ENCODE measurements around the gene TBC1D22A. TPM values are rescaled to one million over a fixed set of nuclear protein-coding genes. Genes with fewer than 3 reads are reported as not detected.

TBC1D22A gene
- total and polyA plus RNA-seq, 10 of the 15 experiments (the other 5 are each of a cell fraction or from before 2014, with no cell fraction given): 0.63 to 44.7 (median 27.4) TPM

GRCh38 chr22:47151064-47151463 lies 388.6 kb downstream of the TBC1D22A start:
- RAD21 ChIA-PET (ENCODE audit: unreplicated experiment): no interaction called here
- SMC1A ChIA-PET (ENCODE audit: uncharacterized antibody, unreplicated experiment): no interaction called here
- H3K27ac ChIP-seq (ENCODE audit: control insufficient read depth, insufficient read depth): no peak overlapping the region
- H3K4me1 ChIP-seq (ENCODE audit: control insufficient read depth, insufficient read depth, low read length): no peaks in the 10 kb centered on the region
- no peak for DNase-seq (ENCODE audit: low read depth, low spot score)
- H3K27me3 ChIP-seq (replicated peaks in 1 of 2; ENCODE audit: control insufficient read depth in 2 of 2, insufficient read depth in 2 of 2, low read length in 1 of 2): no peaks in the 10 kb centered on the region
- in situ Hi-C loops (cut with MboI): no loop called here
- TF ChIP-seq, protein P1, sequence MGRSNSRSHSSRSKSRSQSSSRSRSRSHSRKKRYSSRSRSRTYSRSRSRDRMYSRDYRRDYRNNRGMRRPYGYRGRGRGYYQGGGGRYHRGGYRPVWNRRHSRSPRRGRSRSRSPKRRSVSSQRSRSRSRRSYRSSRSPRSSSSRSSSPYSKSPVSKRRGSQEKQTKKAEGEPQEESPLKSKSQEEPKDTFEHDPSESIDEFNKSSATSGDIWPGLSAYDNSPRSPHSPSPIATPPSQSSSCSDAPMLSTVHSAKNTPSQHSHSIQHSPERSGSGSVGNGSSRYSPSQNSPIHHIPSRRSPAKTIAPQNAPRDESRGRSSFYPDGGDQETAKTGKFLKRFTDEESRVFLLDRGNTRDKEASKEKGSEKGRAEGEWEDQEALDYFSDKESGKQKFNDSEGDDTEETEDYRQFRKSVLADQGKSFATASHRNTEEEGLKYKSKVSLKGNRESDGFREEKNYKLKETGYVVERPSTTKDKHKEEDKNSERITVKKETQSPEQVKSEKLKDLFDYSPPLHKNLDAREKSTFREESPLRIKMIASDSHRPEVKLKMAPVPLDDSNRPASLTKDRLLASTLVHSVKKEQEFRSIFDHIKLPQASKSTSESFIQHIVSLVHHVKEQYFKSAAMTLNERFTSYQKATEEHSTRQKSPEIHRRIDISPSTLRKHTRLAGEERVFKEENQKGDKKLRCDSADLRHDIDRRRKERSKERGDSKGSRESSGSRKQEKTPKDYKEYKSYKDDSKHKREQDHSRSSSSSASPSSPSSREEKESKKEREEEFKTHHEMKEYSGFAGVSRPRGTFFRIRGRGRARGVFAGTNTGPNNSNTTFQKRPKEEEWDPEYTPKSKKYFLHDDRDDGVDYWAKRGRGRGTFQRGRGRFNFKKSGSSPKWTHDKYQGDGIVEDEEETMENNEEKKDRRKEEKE (IDR thresholded peaks at IDR 0.05): no peak
- TF ChIP-seq E4F1 (IDR thresholded peaks at IDR 0.05; ENCODE audit: borderline replicate concordance, partially characterized antibody) (no peak), ETV6 (conservative IDR thresholded peaks at IDR 0.05 in 1 of 2, IDR thresholded peaks at IDR 0.05 in 1 of 2; ENCODE audit: borderline replicate concordance in 1 of 2, low read depth in 1 of 2) (no peak), FOXK2 (IDR thresholded peaks at IDR 0.05) (no peak), ZZZ3 (IDR thresholded peaks at IDR 0.05; ENCODE audit: control insufficient read depth, insufficient read length, low read depth) (no peak), POLR2AphosphoS2 (IDR thresholded peaks at IDR 0.05; ENCODE audit: low read depth, low read length) (no peak), STAT3 (IDR thresholded peaks at IDR 0.05; ENCODE audit: low read depth, low read length) (no peak), KDM1A (IDR thresholded peaks at IDR 0.05; ENCODE audit: borderline replicate concordance) (no peak)
- TF ChIP-seq, protein P2, sequence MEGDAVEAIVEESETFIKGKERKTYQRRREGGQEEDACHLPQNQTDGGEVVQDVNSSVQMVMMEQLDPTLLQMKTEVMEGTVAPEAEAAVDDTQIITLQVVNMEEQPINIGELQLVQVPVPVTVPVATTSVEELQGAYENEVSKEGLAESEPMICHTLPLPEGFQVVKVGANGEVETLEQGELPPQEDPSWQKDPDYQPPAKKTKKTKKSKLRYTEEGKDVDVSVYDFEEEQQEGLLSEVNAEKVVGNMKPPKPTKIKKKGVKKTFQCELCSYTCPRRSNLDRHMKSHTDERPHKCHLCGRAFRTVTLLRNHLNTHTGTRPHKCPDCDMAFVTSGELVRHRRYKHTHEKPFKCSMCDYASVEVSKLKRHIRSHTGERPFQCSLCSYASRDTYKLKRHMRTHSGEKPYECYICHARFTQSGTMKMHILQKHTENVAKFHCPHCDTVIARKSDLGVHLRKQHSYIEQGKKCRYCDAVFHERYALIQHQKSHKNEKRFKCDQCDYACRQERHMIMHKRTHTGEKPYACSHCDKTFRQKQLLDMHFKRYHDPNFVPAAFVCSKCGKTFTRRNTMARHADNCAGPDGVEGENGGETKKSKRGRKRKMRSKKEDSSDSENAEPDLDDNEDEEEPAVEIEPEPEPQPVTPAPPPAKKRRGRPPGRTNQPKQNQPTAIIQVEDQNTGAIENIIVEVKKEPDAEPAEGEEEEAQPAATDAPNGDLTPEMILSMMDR (IDR thresholded peaks at IDR 0.05 in 2 of 3, conservative IDR thresholded peaks at IDR 0.05 in 1 of 3; ENCODE audit: control insufficient read depth in 2 of 3, extremely low read depth in 1 of 3, insufficient read depth in 1 of 3, low read depth in 3 of 3, low read length in 3 of 3): no peak
- H3K9ac ChIP-seq (ENCODE audit: control insufficient read depth, insufficient read depth, low read length): no peak overlapping the region
- POLR2A ChIA-PET: no interaction called here
- H3K9me3 ChIP-seq (replicated peaks; ENCODE audit: control insufficient read depth, insufficient read depth, low read length): no peaks in the 10 kb centered on the region
- intact Hi-C loops (cut with micrococcal nuclease; ENCODE audit: unreplicated experiment): no loop called here
- FAIRE-seq: no peak
- no peaks in the 10 kb centered on the region; a peak in 1 of 4 replicates for H3K36me3 ChIP-seq (ENCODE audit: control insufficient read depth in 2 of 2, insufficient read depth in 2 of 2, low read length in 1 of 2)
- no peaks in the 10 kb centered on the region for H3K79me2 ChIP-seq (ENCODE audit: control insufficient read depth, insufficient read depth, low read length)
- no peak overlapping the region for H3K4me2 ChIP-seq (ENCODE audit: control insufficient read depth, insufficient read depth)
- BruUV-seq (replicated peaks): no TSS peak
- H2AFZ ChIP-seq (ENCODE audit: control insufficient read depth, low read depth, low read length): no peak overlapping the region
- 97% methylated on average over 19 of the region's 19 CpGs for WGBS (ENCODE audit: insufficient coverage, insufficient replicate concordance, low lambda C conversion rate, missing lambda C conversion rate)
- H3K4me3 ChIP-seq: no peak overlapping the region
- CTCF ChIA-PET: no interaction called here
- H4K20me1 ChIP-seq (ENCODE audit: control insufficient read depth, insufficient read depth): no peaks in the 10 kb centered on the region
- ATAC-seq: no peak

Measured in GM12878 (cell line).